BJ (cell line): ENCODE results near the gene SPOP. TPM values are rescaled to one million over a fixed set of nuclear protein-coding genes. Genes with fewer than 3 reads are reported as not detected.

Experiments
- CTCF ChIA-PET: fragments of 350-600 bp; formaldehyde crosslinking; extraction: SDS; loops from one replicate; lab custom pipeline; 2021; ENCODE audit warnings: antibody characterized with exemption, inconsistent platforms; lab: Yijun Ruan, JAX
- POLR2A ChIA-PET: fragments of 300-600 bp; sonication (Branson Sonifier 250); formaldehyde crosslinking; extraction: SDS; loops from one replicate; lab custom pipeline; 2021; ENCODE audit warnings: antibody characterized with exemption; lab: Charles Lee
- DNase-seq: peaks from one replicate; pipeline ENCODE4 v3.0.0-alpha.2; 2011; ENCODE audit warnings: low read depth
- H3K27me3 ChIP-seq: 2 replicates; pipeline ENCODE4 v1.6.0; 2011; ENCODE audit warnings: low read length; ENCODE audit not compliant: control insufficient read depth, insufficient read depth
- H3K36me3 ChIP-seq: 2 replicates; pipeline ENCODE4 v1.5.1; 2011; ENCODE audit warnings: low read length; ENCODE audit not compliant: control insufficient read depth, insufficient read depth
- H3K4me3 ChIP-seq: 2 replicates; pipeline ENCODE4 v1.5.1; 2011; ENCODE audit warnings: low read depth, mild to moderate bottlenecking, control low read depth, low read length
- polyA plus RNA-seq: library from polyadenylated mRNA; depleted of rRNA; stranded (reverse); fragments of >200 nt; gene quantifications from 2 replicates; pipeline ENCODE4 v1.2.3, GENCODE V29; 2011
- TF ChIP-seq, protein P1 (sequence below): IDR thresholded peaks from 2 replicates; pipeline ENCODE4 v1.5.1; 2011; ENCODE audit warnings: low read depth, mild to moderate bottlenecking, control low read depth, inconsistent platforms, low read length, moderate library complexity; ENCODE audit not compliant: insufficient read depth

SPOP gene
- polyA plus RNA-seq, 1 experiment = 136 TPM

DNA sequence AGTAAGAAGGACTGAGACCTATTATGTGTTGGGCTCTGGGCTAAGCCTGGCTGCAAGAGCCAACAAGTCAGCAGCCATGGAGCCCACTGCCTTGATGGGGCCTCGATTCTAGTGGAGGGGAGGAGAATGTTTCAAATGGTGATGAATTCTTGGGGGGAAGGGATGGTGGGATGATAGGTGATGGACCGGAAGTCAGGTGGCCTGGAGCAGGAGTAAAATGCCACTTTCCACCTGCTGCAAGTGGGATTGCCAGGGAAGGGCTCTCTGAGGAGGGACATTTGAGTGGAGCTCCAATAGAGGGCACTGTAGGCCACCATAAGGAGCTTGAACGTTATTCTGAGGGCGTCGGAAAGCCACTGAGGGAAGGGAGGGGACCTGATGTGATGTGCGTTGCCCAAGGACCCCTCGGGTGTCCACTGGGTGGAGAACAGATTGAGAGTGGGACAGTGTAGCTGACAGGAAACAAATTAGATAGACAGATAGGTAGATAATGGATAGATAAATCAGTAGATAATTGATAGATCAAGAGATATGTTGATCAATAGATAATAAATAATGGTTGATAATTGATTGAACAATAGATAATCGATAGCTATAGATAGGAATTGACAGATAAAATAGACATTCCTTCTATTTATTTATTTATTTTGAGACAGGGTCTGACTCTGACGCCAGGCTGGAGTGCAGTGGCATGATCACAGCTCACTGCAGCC, 120.4 kb downstream of the SPOP start:
- Histone ChIP-seq H3K27me3 (0 out of 2 replicates have a peak, but pooled peaks cover 1% of the 10 kb centered on the region), H3K36me3 (no peaks in the 10 kb centered on the region), H3K4me3 (no peak overlapping the region)
- TF ChIP-seq, protein P1, sequence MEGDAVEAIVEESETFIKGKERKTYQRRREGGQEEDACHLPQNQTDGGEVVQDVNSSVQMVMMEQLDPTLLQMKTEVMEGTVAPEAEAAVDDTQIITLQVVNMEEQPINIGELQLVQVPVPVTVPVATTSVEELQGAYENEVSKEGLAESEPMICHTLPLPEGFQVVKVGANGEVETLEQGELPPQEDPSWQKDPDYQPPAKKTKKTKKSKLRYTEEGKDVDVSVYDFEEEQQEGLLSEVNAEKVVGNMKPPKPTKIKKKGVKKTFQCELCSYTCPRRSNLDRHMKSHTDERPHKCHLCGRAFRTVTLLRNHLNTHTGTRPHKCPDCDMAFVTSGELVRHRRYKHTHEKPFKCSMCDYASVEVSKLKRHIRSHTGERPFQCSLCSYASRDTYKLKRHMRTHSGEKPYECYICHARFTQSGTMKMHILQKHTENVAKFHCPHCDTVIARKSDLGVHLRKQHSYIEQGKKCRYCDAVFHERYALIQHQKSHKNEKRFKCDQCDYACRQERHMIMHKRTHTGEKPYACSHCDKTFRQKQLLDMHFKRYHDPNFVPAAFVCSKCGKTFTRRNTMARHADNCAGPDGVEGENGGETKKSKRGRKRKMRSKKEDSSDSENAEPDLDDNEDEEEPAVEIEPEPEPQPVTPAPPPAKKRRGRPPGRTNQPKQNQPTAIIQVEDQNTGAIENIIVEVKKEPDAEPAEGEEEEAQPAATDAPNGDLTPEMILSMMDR = peak; percentile 77
- ChIA-PET CTCF (interaction anchor here (0.6 to 10.9 kb wide), 44 partner anchors 9 to 448 kb away, joined by 3 to 294 read pairs (median 8); partner anchors contain the start of genes DLX3, NGFR, NXPH3 and PHB1), POLR2A (no interaction called here)
- DNase-seq = no peak

DNA sequence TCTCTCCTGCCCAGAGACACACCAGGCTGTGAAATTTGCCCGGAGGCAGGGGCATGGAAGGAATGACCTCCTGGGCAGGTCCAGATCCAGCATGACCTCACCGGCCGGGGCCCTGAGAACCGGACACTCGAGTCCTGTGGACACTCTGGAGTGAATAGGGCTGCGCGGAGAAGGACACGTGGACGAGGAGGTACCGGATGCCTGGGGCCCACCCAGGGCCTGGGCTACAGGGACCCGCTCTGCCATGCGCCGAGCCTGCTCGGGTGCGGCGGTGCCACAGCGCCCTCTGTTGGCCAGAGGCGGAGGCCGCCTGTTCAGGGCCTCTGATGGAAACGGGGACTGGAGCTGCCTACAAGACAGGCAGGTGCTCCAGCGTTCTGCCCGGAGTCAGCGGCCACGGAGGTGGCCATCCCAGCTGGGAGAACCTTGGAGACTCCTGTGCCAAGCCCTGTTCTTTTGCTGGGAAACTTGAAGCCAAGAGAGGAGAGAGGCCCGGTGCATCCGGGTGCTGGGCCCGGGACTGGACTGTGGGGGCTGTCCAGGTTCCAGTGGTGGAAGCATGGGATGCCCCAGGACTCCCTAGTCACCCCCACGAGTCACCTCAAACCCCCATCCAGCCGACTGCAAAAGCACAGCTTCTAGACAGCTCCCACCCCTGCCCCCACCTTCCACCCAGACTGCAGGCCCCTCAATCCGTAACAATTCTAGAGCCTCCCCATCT, 121.5 kb downstream of the SPOP start:
- ChIA-PET POLR2A (no interaction called here), CTCF (interaction anchor here (0.6 to 10.9 kb wide), 64 partner anchors 10 to 442 kb away, joined by 3 to 294 read pairs (median 6); partner anchors contain the start of genes NGFR, NXPH3, PHB1 and SLC35B1)

DNA sequence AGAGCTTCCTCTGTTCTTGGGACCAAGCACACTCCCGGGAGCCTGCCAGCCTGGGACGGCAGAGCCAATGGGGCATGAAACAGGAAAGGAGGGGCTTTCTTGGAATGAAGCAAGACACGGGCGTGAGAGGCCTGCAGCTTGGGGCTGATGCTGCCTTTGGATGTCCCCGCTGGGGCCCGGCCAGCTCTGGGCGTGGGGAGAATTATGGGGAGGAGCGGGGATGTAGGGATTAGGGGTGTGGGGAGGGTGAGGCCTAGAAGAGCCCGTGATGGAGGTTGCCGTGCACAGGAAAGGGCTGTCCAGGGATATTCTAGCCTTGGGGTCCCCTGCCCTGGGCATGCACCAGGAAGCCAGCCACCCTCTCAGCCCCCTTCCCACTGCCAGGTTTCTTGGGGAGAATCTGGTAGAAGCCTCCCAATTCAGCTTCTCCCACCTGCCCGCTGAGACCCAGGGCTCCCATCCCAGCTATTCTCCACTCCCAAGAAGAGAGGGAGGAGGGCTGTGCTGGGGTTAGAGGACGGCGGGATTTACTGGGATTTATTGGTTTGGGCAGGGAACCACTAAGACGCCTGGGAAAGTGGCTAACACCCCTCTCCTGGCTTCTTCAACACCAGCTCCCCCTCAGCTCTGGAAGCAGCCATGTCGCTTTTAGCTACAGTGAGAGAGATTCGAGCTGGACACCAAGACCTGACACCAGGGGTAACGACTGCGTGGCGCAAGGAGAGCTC, 122.2 kb downstream of the SPOP start:
- H3K36me3 ChIP-seq = no peaks in the 10 kb centered on the region
- H3K4me3 ChIP-seq = no peak overlapping the region
- POLR2A ChIA-PET = no interaction called here
- DNase-seq = no peak
- CTCF ChIA-PET = interaction anchor here (0.6 to 10.9 kb wide), 50 partner anchors 9 to 442 kb away, joined by 3 to 294 read pairs (median 6); partner anchors contain the start of genes NGFR, NXPH3, PHB1 and SLC35B1
- 0 out of 2 replicates have a peak, but pooled peaks cover 1% of the 10 kb centered on the region for H3K27me3 ChIP-seq
- TF ChIP-seq, protein P1 = no peak

More for the DNA sequence above, 121.5 kb downstream of the SPOP start:
- DNase-seq = no peak
- Histone ChIP-seq H3K4me3 (no peak overlapping the region), H3K27me3 (0 out of 2 replicates have a peak, but pooled peaks cover 1% of the 10 kb centered on the region), H3K36me3 (no peaks in the 10 kb centered on the region)
- TF ChIP-seq, protein P1 = peak; percentile 99

DNA sequence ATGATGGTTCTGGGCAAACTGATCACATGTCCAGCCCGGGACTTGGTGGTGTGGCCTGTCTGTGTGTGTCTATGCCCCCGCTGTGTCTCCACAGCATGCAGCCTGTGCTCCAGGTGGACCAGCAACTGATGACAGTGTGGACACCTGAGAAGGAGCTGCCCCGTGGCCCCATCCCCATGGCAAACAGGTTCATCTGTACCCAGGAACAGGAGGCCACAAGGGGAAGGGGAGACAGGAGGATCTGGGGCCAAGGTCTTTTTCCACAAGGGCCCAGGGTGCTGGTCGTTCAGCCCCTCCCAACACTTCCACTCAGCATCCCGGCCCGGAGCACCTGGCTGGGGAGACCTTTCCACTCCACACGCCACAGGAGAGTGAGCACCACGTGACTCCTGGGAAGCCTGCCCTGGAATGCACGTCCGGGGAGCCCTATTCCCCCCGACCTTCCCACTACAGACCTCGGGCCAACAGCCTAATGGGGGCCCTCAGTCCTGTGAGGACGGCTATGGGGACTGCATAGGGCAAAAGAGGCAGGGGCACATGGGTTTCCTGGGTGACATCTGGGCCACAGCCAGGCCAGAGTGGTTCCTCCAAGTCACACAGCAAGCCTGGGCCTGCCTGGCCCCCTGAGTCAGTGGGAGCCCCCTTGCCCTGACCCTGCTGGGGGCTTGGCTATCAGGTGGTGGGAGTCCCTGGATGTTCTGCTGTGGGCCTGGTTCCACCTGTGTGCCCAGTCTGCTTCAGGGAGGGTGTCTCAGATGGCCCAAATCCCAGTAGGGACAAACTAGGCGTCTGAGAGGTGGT, 123.0 kb downstream of the SPOP start:
- Histone ChIP-seq H3K27me3 (0 out of 2 replicates have a peak, but pooled peaks cover 1% of the 10 kb centered on the region), H3K36me3 (no peaks in the 10 kb centered on the region), H3K4me3 (no peak overlapping the region)
- DNase-seq = no peak
- POLR2A ChIA-PET = no interaction called here
- CTCF ChIA-PET = interaction anchor here (0.9 to 10.9 kb wide), 19 partner anchors 9 to 237 kb away, joined by 3 to 294 read pairs (median 16); partner anchors contain the start of genes NGFR, PHB1 and SLC35B1
- TF ChIP-seq, protein P1 = no peak
